ENCODE data around the gene PCDH19.

DNA sequence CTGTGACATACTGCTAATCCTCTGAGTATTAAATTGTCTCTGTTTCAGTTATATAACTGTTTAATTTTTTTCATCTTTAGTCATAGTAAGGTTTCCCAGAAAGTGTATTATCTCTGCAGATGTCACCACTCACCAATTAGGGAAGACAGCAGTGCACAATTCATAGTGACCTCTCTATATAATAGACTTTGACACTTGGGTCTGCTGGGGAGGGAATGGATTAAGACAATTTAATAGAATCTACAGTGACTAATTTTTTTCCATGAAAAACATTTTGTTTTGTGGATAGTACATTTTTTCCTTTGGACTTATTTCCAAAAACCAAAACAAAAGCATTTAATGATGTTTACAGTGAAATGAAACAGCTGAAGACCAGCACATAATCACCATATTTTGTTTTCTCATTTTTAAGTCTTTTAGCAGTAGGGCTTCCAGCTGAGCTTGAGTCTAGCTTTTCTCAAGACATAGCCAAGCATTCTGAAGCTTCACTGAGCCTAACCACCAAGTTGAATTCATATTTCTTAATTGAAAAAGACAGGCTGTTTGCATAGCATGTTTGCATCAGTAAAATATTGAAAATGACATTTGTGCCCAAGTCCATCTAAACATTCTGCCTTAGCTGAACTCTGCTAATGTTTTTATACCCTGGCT lies 69.5 kb downstream of the PCDH19 start:
- TF ChIP-seq POLR2AphosphoS5 (IDR thresholded peaks at IDR 0.05) (no peak), POLR2A (IDR thresholded peaks at IDR 0.05) (no peak), EP300 (IDR thresholded peaks at IDR 0.05) (no peak)
- TF ChIP-seq, protein P1, sequence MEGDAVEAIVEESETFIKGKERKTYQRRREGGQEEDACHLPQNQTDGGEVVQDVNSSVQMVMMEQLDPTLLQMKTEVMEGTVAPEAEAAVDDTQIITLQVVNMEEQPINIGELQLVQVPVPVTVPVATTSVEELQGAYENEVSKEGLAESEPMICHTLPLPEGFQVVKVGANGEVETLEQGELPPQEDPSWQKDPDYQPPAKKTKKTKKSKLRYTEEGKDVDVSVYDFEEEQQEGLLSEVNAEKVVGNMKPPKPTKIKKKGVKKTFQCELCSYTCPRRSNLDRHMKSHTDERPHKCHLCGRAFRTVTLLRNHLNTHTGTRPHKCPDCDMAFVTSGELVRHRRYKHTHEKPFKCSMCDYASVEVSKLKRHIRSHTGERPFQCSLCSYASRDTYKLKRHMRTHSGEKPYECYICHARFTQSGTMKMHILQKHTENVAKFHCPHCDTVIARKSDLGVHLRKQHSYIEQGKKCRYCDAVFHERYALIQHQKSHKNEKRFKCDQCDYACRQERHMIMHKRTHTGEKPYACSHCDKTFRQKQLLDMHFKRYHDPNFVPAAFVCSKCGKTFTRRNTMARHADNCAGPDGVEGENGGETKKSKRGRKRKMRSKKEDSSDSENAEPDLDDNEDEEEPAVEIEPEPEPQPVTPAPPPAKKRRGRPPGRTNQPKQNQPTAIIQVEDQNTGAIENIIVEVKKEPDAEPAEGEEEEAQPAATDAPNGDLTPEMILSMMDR (IDR thresholded peaks at IDR 0.05): no peak
